HL-60 (cell line): Measurements from ENCODE around the gene GRB10.

ENCODE experiments used
- GABPA ChIP-seq: IDR thresholded peaks from 2 replicates; pipeline ENCODE4 v1.6.1; 2012; ENCODE audit warnings: low read depth
- POLR2AphosphoS5 ChIP-seq: IDR thresholded peaks from 2 replicates; pipeline ENCODE4 v1.6.1; 2012; ENCODE audit warnings: low read depth
- SPI1 ChIP-seq: IDR thresholded peaks from 2 replicates; pipeline ENCODE4 v1.6.1; 2012; ENCODE audit warnings: low read depth, mild to moderate bottlenecking, borderline replicate concordance
- TF ChIP-seq, protein P1 (sequence below): IDR thresholded peaks from one replicate; pipeline ENCODE4 v1.5.1; 2011; ENCODE audit warnings: low read length, control low read depth, inconsistent platforms; ENCODE audit not compliant: insufficient read depth
- TF ChIP-seq, protein P2 (sequence below): IDR thresholded peaks from 2 replicates; pipeline ENCODE4 v1.6.1; 2012; ENCODE audit warnings: low read depth; ENCODE audit not compliant: insufficient replicate concordance

DNA sequence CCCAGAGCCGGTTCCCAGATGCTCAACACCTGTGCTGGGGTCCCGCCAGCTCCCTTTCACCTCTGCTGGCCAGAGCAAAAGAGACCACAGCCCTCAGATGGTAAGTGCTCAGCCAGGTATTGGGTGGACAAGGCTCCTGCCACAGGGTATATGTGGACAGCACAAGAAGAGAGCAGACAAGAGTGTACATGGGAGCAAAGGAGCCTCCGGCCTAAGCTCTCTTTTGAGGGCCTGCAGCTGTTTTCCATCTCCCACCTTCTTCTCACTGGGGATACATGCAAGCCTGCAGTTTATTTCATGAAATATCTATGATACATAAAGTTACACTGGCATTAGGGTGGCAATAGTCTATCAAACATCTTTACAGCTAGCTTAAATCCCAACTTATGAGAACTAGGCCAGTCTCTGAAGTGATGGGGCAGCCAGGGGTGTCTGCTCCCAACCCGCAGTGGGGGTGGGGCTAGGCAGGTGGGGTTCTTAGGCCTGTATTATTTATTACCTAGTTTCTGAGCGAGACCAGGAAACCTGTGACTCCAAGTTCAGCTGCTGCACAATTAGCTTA lies 167.1 kb downstream of the GRB10 start:
- TF ChIP-seq, protein P1, sequence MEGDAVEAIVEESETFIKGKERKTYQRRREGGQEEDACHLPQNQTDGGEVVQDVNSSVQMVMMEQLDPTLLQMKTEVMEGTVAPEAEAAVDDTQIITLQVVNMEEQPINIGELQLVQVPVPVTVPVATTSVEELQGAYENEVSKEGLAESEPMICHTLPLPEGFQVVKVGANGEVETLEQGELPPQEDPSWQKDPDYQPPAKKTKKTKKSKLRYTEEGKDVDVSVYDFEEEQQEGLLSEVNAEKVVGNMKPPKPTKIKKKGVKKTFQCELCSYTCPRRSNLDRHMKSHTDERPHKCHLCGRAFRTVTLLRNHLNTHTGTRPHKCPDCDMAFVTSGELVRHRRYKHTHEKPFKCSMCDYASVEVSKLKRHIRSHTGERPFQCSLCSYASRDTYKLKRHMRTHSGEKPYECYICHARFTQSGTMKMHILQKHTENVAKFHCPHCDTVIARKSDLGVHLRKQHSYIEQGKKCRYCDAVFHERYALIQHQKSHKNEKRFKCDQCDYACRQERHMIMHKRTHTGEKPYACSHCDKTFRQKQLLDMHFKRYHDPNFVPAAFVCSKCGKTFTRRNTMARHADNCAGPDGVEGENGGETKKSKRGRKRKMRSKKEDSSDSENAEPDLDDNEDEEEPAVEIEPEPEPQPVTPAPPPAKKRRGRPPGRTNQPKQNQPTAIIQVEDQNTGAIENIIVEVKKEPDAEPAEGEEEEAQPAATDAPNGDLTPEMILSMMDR: no peak
- TF ChIP-seq POLR2AphosphoS5: no peak
- TF ChIP-seq, protein P2, sequence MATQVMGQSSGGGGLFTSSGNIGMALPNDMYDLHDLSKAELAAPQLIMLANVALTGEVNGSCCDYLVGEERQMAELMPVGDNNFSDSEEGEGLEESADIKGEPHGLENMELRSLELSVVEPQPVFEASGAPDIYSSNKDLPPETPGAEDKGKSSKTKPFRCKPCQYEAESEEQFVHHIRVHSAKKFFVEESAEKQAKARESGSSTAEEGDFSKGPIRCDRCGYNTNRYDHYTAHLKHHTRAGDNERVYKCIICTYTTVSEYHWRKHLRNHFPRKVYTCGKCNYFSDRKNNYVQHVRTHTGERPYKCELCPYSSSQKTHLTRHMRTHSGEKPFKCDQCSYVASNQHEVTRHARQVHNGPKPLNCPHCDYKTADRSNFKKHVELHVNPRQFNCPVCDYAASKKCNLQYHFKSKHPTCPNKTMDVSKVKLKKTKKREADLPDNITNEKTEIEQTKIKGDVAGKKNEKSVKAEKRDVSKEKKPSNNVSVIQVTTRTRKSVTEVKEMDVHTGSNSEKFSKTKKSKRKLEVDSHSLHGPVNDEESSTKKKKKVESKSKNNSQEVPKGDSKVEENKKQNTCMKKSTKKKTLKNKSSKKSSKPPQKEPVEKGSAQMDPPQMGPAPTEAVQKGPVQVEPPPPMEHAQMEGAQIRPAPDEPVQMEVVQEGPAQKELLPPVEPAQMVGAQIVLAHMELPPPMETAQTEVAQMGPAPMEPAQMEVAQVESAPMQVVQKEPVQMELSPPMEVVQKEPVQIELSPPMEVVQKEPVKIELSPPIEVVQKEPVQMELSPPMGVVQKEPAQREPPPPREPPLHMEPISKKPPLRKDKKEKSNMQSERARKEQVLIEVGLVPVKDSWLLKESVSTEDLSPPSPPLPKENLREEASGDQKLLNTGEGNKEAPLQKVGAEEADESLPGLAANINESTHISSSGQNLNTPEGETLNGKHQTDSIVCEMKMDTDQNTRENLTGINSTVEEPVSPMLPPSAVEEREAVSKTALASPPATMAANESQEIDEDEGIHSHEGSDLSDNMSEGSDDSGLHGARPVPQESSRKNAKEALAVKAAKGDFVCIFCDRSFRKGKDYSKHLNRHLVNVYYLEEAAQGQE: no peak
- no peak for TF ChIP-seq SPI1
- TF ChIP-seq GABPA: no peak
